WI38 (cell line): ENCODE results near the gene IGSF23.
"Not testable (repeated sequence)": the region's sequence is repeated elsewhere in the genome, so short reads cannot be mapped to it uniquely, and the experiment has no call there.

ENCODE experiments used
- H3K4me3 ChIP-seq: 2 replicates; pipeline ENCODE4 v1.5.1; 2011; ENCODE audit warnings: low read depth, mild to moderate bottlenecking, control low read depth, low read length
- TF ChIP-seq, protein P1 (sequence below): IDR thresholded peaks from 2 replicates; pipeline ENCODE4 v1.5.1; 2012; ENCODE audit warnings: low read depth, mild to moderate bottlenecking, control low read depth, low read length

Gene IGSF23

DNA sequence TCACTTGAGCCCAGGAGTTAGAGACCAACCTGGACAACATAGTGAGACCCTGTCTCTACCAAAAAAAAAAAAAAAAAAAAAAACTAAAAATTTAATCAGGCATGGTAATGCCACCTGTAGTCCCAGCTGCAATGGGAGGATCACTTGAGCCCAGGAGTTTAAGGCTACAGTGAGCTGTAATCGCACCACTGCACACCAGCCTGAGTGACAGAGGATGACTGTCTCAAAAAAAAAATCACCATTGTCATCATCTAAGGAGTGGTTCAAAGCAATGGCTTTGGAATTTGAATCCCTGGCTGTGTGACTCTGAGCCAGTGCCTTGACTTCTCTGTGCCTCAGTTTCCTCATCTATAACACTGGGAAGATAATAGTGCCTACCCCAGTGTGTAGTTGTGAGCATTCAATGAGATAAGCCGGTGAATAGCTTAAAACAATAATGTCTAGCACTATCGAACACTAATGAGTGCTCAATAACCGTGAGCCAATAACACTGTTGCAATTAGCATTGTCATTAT, 11.5 kb downstream of the IGSF23 start:
- TF ChIP-seq, protein P1, sequence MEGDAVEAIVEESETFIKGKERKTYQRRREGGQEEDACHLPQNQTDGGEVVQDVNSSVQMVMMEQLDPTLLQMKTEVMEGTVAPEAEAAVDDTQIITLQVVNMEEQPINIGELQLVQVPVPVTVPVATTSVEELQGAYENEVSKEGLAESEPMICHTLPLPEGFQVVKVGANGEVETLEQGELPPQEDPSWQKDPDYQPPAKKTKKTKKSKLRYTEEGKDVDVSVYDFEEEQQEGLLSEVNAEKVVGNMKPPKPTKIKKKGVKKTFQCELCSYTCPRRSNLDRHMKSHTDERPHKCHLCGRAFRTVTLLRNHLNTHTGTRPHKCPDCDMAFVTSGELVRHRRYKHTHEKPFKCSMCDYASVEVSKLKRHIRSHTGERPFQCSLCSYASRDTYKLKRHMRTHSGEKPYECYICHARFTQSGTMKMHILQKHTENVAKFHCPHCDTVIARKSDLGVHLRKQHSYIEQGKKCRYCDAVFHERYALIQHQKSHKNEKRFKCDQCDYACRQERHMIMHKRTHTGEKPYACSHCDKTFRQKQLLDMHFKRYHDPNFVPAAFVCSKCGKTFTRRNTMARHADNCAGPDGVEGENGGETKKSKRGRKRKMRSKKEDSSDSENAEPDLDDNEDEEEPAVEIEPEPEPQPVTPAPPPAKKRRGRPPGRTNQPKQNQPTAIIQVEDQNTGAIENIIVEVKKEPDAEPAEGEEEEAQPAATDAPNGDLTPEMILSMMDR, result no peak
- H3K4me3 ChIP-seq, result no peak overlapping the region

DNA sequence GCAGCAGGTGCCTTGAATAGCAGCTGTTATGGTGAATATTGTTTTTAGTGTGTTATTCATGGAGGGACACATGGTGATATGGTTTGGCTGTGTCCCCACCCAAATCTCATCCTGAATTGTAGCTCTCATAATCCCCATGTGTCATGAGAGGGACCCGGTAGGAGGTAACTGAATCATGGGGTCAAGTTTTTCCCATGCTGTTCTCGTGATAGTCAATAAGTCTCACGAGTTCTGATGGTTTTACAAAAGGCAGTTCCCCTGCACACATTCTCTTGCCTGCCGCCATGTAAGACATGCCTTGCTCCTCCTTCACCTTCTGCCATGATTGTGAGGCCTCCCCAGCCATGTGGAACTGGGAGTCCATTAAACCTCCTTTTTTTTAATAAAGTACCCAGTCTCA, 12.3 kb downstream of the IGSF23 start:
- H3K4me3 ChIP-seq, result not testable (repeated sequence)

DNA sequence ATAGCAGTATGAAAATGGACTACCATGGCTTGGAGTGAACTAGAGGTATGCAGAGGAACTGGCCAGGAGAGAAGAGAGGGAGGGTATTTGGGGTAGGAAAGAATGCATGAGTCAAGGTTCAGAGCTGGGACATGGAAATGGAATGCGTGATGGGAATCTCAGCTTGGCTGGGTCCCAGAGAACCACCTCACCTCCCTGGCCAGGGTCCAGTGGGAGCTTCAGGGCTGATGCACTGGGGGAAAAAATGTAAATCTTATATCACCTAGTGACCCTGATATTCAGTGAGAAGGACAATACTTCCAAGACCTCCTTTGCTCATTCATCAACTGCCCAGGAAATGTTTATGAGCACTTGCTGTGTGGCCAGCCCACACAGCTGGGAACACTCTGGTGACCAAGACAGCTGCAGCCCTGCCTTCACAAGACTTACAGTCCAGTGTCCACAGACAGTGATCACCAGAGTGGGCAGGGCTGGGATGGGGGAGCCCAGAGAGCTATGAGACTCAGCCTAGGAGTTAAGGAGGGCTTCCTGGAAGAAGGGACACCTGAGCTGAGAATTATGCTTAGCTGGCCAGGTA, 12.8 kb downstream of the IGSF23 start:
- TF ChIP-seq, protein P1, result no peak
- H3K4me3 ChIP-seq, result no peak overlapping the region

DNA sequence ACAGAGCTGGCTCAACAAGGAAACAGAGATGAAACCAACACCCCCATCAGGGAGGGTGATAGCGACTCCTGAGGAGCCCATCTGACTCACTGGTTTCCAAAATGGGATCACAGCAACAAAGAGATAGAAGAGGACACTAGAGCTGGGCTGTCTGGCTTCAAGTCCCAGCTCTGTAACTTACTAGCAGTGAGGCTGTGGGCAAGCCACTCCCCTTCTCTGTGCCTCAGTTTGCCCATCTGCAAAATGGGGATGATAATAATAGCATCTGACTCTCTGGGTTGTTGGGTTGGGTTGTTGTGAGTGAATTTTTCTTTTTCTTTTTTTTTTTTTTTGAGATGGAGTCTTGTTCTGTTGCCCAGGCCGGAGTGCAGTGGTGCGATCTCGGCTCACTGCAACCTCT, 14.3 kb downstream of the IGSF23 start:
- no peak overlapping the region for H3K4me3 ChIP-seq
- TF ChIP-seq, protein P1, result no peak

DNA sequence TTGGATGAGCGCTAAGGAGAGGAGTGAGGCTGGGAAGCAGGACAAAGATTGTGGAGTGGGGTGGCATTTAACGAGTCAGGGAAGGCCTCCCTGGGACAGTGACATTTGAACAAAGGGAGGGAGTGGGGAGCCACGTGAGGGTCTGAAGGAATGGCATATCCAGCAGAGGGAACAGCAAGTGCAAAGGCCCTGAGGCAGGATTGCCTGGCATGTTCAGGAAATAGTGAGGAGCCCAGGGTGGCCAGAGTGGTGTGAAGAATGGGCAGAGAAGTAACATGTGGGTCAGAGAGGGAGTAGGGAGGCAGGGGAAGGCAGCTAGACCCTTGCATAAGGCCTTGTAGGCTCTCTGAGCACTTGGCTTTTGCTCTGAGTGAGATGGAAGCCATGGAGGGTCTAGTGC, 15.4 kb downstream of the IGSF23 start:
- TF ChIP-seq, protein P1, result no peak
- H3K4me3 ChIP-seq, result no peak overlapping the region

DNA sequence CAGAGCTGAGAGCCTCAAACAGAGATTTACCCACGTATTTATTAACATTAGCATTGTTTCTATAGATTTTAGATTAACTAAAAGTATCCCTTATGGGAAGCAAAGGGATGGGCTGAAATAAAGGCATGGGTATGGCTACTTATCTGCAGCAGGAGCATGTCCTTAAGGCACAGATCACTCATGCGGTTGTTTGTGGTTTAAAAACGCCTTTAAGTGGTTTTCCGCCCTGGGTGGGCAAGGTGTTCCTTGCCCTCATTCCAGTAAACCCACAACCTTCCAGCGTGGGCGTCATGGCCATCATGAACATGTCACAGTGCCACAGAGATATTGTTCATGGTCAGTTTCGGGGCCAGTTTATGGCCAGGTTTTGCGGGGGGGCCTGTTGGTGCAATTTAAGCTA, 18.2 kb downstream of the IGSF23 start:
- not testable (repeated sequence) for H3K4me3 ChIP-seq

DNA sequence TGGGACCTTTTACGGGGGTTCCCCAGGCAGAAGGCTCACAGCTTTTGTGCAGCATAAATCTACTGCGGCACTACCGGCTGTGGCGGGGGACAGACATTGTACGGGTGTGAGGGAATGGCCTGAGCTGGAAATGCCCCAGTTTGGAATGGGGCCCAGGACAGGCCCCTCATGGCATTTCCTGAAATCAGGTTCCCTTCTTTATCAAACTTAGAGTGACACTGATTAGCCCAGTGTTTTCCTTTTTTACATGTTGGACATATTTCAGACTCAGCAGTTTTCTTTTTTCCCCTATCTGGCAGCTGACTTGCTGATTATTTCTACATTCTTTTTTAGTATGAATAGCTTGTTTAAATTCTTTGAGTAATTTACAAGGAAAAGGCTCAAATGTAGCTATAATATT, 20.7 kb downstream of the IGSF23 start:
- H3K4me3 ChIP-seq, result not testable (repeated sequence)

DNA sequence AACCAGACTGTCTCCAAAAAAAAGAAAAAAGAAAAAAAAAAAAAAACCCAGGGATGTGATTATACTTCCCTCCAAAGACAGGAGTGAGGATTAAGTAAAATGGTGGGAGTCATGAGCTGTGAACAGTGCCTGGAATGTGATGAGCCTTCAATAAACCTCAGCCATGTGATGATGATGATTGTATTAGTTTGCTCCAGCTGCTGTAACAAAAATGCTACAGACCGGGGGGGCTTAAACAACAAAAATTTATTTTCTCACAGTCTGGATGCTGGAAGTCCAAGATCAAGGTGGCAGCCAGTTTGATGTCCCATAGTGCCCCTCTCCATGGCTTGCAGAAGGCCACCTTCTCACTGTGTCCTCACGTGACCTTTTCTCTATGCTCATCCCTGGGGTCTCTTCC, 21.4 kb downstream of the IGSF23 start:
- TF ChIP-seq, protein P1, result no peak
- H3K4me3 ChIP-seq, result no peak overlapping the region

DNA sequence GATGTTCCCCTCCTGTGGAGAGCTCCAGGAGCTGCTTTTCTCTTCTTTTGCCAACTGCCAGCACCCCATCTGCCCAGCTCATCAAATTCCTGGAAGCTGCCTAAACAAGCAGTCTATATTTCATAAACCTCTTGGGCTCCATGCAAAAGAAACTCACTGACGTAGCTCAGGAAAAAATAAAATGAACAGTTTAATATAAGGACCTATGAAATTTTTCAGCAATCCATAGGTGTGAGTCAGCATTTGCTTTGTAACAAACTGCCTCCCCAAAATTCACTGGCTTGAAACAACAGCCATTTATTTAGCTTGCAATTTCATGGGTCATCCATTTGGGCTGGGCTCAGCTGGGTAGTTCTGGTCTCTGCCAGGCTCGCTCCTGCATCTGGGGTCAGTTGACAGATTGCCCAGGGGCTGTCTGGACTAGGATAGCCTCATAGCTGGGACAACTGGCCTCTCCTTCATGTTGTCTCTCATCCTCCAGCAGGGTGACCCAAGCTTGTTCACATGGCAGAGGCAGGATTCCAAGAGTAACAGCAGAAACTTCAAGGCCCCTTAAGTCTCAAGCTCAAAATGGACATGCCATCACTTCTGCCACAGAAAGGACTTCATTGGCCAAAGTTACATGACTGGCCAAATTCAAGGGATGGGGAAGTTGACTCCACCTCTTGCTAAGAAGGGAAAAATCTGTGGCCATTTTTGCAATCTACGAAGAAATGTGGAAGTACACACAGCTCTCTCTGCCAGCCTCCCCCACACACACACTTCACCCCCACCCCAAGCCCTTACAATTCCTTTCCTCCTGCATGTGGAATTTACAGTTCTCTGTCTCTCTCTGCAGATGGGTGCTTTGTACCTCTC, 22.4 kb downstream of the IGSF23 start:
- TF ChIP-seq, protein P1, result no peak
- no peak overlapping the region for H3K4me3 ChIP-seq
